Activated T-helper 1 cell treated with anti-CD3 and anti-CD28 coated beads, Interleukin-2, amount 50 U/mL, for 16 hours (primary cell): ENCODE measurements around the gene ATP9B.

Experiments used
- DNase-seq, 2 donors: peaks; one replicate each; pipeline ENCODE4 v3.0.0-alpha.2; 2020; ENCODE audit warnings: low read depth in 1 of 2, low spot score in 1 of 2

ATP9B gene

DNA sequence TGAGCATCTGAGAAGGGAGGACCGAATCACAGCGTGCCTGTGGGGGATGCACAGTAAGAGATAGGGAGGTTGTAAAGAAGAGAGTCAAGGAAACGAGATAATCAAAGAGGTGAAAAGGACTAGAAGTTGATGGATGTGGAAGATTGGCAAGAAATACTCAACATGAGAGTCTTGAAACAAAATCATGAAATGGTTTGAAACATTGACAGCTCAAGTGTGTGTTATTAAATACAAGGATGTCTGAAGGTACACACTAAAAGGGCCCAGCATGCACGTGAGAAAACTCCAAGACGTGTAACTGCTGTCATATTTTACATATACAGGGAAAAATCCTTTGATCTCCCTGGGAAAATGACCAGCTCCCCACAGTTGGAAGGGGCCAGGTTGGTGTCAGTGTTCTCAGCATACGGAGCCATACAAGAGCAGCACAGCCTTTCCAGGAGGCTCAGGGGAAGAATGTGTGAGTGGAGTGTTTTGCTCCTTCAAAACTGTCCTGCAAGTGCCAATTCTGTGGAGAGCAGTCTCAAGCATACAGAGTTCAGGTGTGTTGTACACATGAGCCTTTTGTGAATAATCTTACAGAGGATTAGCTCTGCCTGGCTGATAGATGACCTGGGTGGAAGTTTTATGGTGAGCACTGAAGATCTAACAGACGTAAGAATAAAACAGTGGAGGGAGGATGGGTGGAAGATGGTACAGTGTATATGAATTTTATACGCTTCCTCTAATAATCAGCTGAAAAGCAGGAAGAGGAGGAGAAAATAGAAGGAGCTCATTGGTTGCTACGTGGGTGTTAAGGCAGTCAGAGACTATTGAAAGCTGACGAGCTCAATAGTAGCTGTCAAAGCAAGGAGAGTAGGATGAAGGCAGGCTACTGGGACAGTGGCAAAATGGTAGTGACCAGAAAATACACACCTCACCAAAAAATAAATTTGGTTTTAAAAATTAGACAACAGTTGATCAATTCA lies 126.8 kb downstream of the ATP9B start:
- no peak for DNase-seq

- no peak for DNase-seq
Observed at GRCh38 chr18:79197531-79197930, 128.3 kb downstream of the ATP9B start.

DNA sequence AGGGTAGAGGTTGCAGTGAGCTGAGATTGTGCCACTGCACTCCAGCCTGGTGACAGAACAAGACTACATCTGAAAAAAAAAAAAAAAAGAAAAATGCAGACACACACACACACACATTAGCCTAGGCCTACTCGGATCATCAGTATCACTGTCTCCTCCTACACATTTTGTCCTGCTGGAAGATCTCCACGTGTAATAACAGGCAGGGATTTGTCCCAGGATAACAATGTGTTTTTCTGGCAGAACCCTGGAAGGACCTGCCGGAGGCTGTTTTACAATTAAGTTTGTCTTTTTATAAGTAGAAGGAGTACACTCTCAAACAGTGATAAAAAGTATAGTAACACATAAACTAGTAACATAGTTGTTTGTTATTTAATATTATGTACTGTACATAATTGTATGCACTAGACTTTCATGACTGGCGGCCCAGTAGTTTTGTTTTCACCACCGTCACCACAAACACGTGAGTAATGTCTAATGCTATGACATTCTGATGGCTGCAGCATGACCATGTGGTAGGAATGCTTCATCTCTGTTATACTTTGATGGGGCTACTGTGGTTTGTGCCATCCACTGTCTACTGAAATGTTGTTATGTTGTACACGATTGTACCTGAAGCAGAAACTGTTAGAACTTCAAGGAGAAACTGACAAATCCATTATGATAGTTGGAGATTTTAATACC lies 130.6 kb downstream of the ATP9B start:
- no peak for DNase-seq

- DNase-seq = no peak
Observed at GRCh38 chr18:79200546-79201268, 131.5 kb downstream of the ATP9B start.

DNA sequence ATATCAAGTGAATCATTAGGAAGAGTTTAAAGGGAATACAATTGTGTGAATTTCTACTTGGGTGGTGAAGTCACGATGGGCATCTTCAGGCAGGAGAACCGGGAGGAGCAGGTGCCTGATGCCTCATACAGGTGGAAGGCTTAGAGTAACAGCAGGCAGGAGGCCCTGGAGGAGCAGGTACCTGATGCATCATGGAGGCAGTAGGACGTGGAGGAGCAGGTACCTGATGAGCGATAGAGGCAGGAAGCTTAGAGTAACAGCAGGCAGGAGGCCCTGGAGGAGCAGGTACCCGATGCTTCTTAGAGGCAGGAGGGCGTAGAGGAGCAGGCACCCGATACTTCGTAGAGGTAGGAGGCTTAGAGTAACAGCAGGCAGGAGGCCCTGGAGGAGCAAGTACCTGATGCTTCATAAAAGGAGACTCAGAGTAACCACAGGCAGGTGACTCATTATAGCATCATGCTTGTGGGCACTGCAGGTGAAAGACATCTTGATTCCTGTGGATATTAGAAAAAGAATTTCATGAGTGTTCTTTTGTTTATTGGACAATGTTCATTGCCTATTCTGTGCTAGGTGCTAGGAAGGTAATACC lies 133.9 kb downstream of the ATP9B start:
- DNase-seq = no peak

GRCh38 chr18:79204889-79205807 lies 136.0 kb downstream of the ATP9B start:
- no peak for DNase-seq

DNA sequence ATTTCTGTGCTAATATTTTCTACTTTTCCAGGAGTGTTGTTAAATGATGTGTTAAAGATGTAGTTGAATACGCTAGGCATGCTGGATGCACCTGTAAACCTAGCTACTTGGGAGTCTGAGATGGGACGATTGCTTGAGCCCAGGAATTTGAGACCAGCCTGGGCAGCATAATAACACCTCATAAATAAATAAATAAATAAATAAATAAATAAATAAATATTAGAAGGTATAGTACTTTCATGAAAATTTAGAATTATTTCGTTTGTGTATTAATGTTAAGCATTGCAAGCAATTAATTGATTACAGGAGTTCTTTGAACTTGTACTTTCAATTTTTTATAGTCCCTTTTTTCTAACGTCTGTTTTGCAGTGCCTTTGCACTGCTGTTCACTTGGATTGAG lies 137.2 kb downstream of the ATP9B start:
- no peak for DNase-seq

DNA sequence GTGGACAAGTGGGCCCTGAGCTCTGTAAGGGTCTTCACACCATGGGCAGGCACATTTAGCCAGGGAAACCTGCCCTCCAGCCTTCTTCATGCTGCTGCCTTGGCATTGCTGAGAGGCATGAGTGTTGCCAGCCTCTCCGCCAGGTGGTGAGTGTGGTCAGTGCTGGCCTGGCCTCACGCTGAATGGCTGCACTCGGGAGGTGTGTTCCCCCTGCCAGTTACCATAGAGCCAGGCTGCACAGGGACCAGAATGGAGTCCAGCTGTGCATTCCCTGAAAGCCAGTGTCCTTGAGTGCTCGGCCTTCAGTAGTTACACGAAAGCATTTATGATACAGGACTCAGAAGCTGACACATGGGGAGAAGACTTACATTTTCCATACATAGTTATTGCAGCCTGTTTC lies 139.7 kb downstream of the ATP9B start:
- no peak for DNase-seq

DNA sequence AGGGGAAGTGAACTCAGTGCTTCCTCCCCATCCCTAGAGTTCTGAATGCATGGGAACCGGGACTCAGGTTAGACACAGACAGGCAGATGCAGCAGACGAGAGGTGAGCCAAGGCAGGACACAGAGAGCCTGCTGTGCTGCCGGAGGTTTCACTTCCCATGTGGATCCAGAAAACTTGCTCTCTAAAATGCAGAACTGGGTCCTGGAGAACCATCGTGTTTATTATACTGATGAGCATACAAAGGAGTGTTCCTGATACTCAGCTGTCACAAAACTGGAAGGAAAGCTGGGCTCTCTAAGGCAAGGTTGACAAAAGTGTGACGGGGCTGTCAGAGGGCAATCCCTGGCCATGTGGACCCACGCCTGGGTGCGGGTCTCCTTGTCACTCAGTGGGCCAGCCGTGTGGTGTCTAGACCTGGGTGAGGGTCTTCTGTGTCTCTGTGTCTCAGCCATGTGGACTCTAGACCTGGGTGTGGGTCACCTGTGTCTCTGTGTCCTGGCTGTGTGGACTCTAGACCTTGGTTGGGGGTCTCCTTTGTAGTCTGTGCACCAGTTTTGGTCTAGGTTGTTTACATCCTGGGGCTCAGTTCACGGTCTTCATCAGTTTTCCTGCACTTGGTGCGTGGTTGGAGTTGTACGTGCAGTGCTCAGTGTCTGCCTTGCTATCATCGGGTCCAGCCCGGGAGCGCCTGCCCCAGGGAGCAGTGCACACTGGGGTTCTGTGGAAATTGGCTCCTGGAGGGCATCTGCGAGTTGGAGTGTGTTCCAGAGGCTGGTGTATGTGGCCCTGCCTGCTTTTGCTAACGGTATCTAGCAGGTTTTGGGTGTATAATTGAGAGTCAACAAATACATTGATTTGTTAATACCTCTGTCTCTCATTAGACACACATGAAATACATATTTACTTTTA lies 141.1 kb downstream of the ATP9B start:
- no peak for DNase-seq

DNA sequence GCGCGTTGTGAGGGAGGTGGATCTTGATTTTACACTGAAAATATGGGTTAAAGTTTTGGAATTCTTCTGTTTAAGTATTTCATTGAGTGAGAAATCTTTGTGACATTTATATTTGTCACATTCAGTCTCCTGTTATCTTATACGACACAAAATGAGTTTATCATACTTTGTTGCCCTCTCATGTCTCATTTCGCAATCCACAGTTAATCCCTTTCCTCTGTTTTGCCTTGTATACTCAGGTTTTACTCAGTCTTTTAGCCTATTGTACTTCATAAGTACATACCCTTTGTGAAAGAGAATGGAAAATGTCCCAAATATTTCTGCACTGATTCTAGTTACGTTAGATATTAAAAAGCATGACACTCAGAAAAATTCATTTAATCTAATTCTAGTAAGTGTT lies 142.7 kb downstream of the ATP9B start:
- no peak for DNase-seq

DNA sequence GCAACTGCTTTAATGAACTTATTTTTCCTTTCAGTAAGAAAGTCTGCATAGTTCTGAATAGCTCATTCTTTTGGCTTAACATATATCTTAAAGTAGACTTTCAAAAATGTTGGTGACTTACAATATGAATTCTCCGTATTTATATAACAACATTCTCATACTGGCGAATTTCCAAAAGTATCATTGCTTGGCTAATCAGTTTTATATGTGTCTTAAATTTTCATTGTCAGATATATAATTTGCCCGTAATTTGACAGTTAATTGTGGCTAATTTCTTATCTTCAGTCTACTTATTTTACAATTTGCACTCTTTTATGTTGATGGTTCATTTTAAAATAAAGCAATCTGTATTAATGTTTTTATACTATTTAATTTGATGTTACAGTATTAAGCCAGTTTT lies 144.9 kb downstream of the ATP9B start:
- no peak for DNase-seq

- DNase-seq = no peak
Observed at GRCh38 chr18:79216176-79216575, 147.0 kb downstream of the ATP9B start.

GRCh38 chr18:79217979-79218604 lies 148.9 kb downstream of the ATP9B start:
- no peak for DNase-seq

- DNase-seq = no peak
Observed at GRCh38 chr18:79218605-79219190, 149.5 kb downstream of the ATP9B start.

DNA sequence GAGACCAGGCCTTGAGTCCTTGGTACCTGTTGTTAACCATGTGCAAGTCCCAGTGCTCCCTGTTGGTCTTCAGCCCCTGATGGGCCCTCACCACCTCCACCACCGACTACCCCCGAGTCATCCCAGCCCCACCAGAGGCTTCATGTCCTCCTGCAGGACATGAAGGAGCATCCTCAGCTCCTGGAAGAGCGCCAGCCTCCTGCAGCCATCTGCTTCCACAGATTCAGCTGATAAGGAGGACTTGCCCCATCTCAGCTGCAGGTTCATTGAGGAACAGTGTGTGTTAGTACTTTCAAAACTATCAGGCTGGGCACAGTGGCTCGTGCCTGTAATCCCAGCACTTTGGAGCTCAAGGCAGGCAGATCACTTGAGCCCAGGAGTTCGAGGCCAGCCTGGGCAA lies 151.9 kb downstream of the ATP9B start:
- no peak for DNase-seq

DNA sequence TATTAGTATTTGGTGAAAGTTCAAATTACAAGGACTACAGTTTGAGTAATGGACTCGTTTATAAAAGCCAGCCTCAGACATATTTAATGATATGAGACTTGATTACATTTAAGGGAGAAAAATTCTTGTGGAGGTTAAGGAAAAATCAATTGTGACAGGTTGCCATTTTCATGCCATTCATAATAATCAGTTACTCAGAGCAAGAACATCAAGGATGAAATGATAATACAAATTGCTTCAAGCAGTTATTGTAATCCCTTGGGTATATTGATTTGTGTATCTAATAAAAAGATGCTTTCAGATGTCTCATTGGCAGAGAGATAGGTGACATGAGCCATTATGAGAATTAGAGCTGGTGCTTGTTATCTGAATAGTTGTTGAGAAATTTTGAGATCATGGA lies 153.6 kb downstream of the ATP9B start:
- no peak for DNase-seq

DNA sequence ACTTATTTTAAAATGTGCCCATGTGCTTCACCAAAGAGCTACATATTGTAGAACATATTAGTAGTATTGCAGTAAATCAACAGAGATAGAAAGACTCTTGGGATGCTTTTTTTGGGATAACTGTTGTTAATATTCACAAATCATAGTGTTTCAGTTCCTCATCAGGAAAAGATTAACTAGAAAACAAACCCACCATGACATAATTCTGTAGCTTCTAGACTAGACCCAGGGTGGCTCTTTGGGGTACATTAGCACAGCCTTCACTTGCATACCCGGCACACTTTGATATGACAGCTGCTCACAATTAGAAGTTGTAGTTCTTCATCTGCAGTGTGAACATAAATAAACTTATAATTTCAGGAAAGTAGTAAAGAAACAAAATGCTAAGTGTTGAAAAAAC lies 154.2 kb downstream of the ATP9B start:
- DNase-seq = no peak

- DNase-seq = no peak
Observed at GRCh38 chr18:79224381-79224780, 155.2 kb downstream of the ATP9B start.
